GM21529 (cell line): ENCODE data around the gene ARFGAP1.
"Not testable (repeated sequence)": the region's sequence is repeated elsewhere in the genome, so short reads cannot be mapped to it uniquely, and the experiment has no call there.

Experiments
- ATAC-seq: cut with Tn5 transposase; IDR thresholded peaks from one replicate; pipeline ENCODE4 v1.9.1; 2021; ENCODE audit not compliant: unreplicated experiment

The ARFGAP1 gene

DNA sequence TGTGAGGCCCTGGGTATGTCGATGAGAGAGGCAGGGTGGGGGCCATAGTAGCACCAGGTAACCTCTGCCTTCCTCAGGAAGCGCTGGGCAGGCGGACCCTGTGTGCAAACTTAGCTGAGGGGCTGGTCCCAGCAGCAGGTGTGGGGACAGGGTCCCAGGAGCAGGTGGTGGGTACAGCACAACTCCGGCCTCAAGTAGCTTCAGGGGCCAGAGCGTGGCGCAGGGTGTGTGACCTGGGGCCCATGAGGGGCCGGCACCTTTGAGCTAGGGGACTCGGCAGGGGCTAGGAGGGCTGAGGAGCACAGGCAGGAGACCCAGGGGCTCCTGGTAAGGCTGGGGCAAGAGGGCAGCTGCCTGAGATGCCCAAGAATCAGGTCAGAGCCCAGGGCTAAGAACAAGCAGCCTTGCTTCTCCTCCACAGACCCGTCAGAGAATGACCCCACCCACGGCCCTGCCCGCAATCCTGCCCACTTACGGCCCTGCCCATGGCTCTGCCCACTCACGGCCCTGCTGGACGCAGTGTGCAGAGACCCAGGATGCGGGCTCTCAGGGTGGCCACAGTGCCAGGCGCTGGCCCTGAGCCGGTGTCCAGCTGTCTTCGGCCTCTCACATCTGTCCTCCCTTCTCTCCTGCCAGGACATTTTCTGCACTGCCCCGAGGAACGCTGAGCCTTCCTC is 57.6 kb downstream of the ARFGAP1 start:
- ATAC-seq, result no peak

DNA sequence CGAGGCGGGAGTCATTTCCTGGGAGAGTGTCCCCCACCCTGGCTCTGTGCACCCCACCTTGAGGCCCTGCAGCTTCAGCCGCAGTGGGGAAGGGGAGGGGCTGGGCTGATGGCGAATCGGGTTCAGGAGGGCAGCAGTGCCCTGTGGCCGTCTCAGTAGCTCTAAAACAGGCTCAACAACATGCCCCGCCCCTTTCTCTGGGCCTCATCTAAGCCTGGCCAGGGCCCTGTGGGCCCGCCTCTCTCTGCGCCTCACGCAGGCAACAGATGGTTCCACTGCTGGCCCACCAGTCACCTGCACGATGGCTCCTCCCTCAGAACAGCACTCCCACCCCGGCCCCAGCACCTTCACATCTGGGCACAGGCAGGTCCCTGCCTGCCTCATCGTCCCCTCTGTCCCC is 58.3 kb downstream of the ARFGAP1 start:
- no peak for ATAC-seq

DNA sequence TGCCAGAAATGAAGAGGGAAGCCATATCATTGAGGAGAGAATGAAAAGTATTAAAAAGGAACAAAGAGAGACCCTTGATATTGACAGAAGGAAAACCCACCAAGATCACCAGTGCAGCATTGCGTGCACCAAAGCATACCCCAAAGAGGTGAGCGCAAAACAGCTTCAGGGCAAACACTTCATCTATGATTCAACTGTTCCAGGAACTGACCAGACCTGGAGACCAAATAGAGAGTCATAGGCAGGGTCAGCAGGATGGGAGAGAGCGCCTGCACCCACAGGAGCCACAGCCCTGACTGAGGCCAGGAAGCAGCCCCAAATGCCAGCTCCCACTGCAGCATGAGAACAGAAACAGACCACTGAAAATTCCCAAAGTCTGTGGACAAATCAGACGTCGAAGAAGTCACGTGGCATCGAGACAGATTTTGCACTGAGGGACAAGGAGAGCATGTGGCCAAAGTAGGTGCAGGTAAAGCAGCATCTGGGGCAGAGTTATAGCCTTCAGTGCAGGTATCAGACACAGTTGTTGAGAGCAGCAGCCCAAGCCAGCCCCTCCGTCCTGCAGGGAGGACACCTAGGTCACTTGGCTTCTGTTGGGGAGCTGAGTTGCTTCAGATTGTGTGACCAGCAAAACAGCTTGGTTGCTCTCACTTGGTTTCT is 59.3 kb downstream of the ARFGAP1 start:
- no peak for ATAC-seq

DNA sequence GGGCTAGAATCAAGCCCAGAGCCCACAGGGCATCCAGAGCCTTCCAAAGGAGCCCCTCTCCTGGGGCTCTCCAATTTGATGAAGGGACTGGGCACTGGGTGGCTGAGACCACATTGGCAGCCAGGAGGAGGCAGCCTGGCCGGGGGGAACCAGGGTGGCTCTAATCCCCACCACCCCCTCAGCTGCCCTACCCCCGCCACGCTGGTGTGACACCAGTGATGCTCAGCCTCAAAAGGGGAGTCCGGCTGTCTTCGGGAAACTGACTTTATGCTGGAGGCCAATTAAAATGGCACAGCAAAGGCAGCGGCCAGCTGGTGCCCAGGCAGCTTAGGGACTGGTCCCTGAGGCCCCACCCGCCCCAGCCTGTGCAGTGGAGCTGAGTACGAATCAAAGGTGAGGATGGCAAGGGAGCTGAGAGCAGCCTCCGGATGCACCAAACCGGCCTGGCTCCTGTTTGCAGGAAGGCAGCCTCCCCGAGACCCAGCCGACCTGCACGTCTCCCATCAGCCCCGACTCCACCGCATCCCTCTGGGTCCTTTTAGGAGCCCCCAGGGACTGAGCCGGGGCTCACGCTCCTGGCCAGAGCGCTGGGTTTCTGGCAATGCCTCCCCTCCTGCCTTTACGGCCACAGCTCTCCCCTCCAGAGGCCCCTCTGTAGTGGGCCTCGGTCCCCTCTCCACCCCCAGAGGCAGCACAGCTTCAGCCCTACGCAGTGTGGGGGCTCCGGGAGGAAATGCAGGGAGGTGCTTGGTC is 60.1 kb downstream of the ARFGAP1 start:
- no peak for ATAC-seq

DNA sequence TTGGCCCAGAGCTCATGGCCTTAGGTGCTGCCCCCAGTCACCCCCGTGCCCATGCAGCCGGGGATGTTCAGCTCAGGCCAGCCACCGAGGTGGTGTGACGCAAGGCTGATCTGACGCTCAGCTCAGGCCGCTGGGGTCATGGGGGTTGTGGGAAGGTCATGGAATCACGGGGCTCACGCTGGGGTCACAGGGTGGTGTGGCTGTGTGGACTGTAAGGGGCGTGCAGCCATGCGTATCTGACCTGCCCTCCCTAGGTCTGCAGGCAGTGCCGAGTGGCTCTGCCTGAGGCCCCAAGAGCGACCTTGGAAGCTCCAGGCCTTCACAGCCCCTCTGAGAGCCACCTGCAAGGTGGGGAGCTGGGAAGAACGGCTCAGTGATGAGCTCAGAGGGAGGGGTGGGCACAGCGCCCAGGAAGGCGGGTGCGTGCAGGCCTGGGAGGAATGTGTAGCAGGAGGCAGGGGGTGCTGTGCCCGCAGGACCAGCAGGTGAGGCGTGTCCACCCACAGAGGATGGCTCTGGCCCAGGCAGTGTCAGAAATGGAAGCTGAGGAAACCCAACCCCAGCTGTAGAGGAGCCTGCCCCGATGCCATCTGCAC is 60.7 kb downstream of the ARFGAP1 start:
- no peak for ATAC-seq

DNA sequence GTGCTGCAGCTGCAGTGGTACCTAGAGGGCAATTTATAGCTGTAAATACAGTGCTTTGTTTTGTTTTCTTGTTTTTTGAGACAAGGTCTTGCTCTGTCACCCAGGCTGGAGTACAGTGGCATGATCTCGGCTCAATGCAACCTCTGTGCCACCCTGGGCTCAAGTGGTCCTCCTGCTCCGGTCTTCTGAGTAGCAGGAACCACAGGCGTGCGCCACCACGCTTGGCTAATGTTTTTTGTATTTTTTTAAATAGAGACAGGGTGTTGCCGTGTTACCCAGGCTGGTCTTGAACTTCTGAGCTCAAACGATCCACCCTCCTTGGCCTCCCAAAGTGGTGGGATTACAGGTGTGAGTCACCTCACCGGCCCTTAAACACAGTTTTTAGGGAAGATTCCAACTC is 61.7 kb downstream of the ARFGAP1 start:
- ATAC-seq, result no peak

DNA sequence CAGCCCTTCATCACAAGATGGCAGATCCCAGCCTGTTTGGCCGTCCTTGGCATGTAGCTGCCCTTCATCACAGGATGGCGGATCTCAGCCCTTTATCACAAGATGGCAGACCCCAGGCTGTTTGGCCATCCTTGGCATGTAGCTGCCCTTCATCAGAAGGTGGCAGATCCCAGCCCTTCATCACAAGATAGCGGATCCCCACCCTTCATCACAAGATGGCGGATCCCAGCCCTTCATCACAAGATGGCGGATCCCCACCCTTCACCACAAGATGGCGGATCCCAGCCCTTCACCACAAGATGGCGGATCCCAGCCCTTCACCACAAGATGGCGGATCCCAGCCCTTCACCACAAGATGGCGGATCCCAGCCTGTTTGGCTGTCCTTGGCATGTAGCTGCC is 62.4 kb downstream of the ARFGAP1 start:
- not testable (repeated sequence) for ATAC-seq

DNA sequence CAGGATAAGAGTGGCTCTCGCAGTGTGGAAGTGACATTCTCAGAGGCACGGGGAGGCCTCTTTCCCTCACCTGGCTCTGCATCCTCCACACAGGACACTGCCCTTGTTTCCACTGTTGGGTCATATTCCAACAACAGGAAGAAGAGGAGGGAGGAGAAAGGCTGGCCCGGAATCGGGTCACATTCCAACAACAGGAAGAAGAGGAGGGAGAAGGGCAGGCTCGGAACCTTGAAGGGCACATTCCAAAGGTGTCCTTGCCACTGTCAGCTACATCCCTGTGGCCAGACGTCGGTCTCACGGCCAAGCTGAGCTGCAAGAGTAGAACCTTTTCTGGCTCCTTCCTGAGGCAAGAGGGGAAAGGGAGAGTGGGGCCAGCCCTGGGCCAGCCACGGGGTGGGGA is 63.1 kb downstream of the ARFGAP1 start:
- no peak for ATAC-seq

DNA sequence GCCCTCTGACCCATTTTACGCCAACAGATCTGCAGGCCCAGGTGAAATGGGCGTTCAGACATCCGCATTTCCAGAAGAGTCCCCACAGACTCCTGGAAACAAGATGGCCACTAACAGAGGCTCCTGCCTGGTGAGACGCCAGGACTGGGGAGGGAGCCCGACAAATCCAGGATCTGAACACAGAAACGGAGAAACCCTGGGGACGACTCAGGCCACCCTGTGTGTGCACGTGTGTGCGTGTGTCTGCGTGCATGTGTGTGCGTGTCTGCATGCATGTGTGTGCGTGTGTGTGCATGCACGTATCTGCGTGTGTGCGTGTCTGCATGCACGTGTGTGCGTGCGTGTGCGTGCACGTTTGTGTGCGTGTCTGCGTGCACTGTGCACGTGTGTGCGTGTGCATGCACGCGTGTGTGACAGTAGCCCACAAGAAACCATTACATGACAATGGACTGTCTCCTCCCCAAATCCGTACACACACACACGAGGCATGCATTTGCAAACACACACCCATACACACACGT is 63.7 kb downstream of the ARFGAP1 start:
- no peak for ATAC-seq

DNA sequence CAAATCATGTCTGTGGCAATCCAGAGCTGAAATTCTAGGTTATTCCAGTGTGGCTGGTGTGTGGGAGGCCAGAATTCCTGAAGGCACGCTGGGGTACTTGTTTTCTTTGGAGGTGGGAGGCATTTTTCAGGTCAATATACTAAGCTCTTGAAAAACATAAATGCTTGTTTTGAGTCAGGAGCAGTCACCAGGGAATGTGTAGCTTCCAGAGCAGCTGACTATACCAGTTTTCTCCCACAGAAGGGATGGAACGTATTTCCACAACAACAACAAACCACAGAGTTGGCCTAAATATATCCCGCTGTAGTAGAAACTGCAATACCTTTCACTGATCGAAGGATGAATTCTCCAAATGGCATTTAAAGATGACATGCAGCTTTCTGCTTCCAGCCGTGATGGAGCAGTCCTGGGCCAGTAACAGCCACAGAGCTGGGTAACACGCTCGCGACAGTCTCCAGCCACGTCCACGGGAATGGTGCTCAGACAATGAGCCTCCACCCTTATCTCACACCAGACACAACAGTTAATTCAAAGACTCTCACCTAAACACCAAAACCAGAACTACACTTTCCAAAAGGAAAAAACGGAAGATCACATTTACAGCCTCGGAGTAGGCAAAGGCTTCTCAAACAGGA is 65.3 kb downstream of the ARFGAP1 start:
- ATAC-seq, result no peak
